ENCODE results near the gene PPP1R27.

Gene PPP1R27

DNA sequence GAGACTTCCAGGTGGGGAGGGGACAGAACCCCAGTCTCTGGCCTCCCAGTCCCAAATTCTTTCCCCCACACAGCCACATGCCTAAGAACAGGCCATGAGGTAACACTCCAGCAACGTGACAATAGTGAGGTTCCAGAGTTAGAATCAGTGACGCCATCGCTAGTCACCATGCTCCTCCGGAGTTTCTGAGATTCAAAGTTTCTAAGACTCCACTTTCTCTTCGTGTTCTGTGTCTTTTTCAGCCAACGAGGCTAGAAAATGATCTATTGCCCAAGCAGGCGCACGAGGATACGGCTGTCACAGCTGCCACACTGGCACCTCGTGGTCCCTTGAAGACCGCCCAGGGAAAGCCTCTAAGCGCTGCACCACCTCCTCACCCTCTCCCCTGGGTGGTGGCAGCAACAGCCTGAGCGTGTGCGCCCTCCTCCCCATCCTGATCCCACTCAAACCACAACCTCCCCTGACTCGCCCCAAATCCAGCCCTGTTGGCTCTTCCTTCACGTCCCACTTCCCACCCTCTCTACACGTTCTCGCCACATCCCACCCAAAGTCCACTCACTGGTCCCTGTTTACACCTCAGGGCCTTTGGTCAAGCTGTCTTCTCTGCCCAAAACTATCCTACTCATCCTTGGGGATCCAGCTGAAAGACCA is 2.8 kb downstream of the PPP1R27 start:
- H3K9me3 ChIP-seq (ENCODE audit: control insufficient read depth, low read length), result no peaks in the 10 kb centered on the region
- H3K27ac ChIP-seq (ENCODE audit: insufficient read depth, low read length, poor library complexity, severe bottlenecking), result peak overlapping the region; percentile 63
- H3K4me3 ChIP-seq (ENCODE audit: insufficient read depth, low read depth, low read length, poor library complexity, severe bottlenecking), result peak overlapping the region; percentile 57
- H3K36me3 ChIP-seq (ENCODE audit: control insufficient read depth, insufficient read depth, low read length), result no peaks in the 10 kb centered on the region
- H3K27me3 ChIP-seq (replicated peaks; ENCODE audit: control insufficient read depth, insufficient read depth, low read length, poor library complexity, severe bottlenecking), result no peaks in the 10 kb centered on the region
- peak; percentile 18 to 27 (median 26) for DNase-seq
- peaks cover 15% of the 10 kb centered on the region for H3K4me1 ChIP-seq (ENCODE audit: control insufficient read depth, insufficient read depth, low read length, poor library complexity, severe bottlenecking)

DNA sequence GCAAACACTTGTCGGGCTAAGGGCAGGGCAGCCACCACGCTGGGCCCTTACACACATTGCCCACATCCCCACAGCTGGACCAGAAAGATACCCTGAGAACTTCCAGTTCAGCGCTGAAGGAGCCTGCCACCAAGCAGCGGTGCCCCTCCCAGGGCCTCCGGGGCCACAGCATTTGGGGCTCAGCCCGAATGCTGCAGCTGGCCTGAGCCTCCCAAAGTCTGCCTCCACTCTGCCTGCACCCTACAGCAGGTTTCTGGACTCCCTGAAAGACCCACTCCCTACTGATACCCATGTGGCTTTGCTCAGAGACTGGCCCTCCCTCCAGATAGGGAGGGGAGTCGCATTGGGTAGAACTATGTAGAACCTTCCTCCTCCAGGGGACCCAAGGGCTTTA is 3.3 kb downstream of the PPP1R27 start:
- DNase-seq, result no peak
- H3K27me3 ChIP-seq (replicated peaks; ENCODE audit: control insufficient read depth, insufficient read depth, low read length, poor library complexity, severe bottlenecking), result no peaks in the 10 kb centered on the region
- peaks cover 15% of the 10 kb centered on the region for H3K4me1 ChIP-seq (ENCODE audit: control insufficient read depth, insufficient read depth, low read length, poor library complexity, severe bottlenecking)
- H3K27ac ChIP-seq (ENCODE audit: insufficient read depth, low read length, poor library complexity, severe bottlenecking), result peak overlapping the region; percentile 63
- no peak overlapping the region for H3K4me3 ChIP-seq (ENCODE audit: insufficient read depth, low read depth, low read length, poor library complexity, severe bottlenecking)
- H3K36me3 ChIP-seq (ENCODE audit: control insufficient read depth, insufficient read depth, low read length), result no peaks in the 10 kb centered on the region
- no peaks in the 10 kb centered on the region for H3K9me3 ChIP-seq (ENCODE audit: control insufficient read depth, low read length)

DNA sequence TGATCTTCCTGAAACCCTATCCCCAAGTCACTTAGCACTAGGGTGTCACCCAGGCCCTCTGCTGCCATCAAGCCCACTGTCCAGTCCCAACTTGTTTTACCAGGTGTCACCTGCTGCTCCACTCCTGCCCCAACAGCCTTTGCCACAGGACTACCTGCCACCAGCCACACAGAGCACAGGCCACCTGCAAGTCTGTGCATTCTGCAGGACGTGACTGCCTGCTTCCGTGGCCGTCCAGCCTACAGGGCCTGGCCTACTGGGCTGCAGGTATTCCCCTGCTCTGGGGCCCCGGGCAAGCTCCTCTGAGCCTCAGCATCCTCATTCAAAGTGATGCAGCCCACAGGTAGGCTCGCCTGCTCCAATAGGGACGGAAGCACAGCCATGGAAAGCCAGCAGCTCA is 5.0 kb downstream of the PPP1R27 start:
- H3K36me3 ChIP-seq (ENCODE audit: control insufficient read depth, insufficient read depth, low read length), result no peaks in the 10 kb centered on the region
- DNase-seq, result no peak
- H3K27ac ChIP-seq (ENCODE audit: insufficient read depth, low read length, poor library complexity, severe bottlenecking), result no peak overlapping the region
- peaks cover 15% of the 10 kb centered on the region for H3K4me1 ChIP-seq (ENCODE audit: control insufficient read depth, insufficient read depth, low read length, poor library complexity, severe bottlenecking)
- no peaks in the 10 kb centered on the region for H3K9me3 ChIP-seq (ENCODE audit: control insufficient read depth, low read length)
- no peaks in the 10 kb centered on the region for H3K27me3 ChIP-seq (replicated peaks; ENCODE audit: control insufficient read depth, insufficient read depth, low read length, poor library complexity, severe bottlenecking)
- H3K4me3 ChIP-seq (ENCODE audit: insufficient read depth, low read depth, low read length, poor library complexity, severe bottlenecking), result no peak overlapping the region

DNA sequence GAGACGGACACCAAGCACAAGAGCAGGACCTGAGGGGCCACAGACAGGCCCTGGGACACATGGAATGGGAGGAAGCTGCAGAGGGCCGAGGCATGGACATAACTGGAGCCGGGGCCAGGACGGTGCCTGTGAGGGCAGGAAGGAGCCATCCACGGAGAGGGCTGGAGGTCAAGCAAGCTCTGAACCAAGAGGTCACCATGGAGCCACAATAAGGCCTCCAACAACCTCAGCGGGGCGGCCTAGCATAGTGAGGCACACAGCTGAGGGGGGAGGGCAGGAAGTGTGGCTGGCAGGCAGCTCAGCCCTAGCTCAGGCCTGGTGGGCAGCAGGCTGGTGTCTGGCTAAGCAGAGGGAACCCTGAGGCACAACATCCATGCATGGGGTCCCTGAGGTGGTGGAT is 6.2 kb downstream of the PPP1R27 start:
- DNase-seq, result no peak
- peaks cover 5% of the 10 kb centered on the region for H3K36me3 ChIP-seq (ENCODE audit: control insufficient read depth, insufficient read depth, low read length)
- no peak overlapping the region for H3K27ac ChIP-seq (ENCODE audit: insufficient read depth, low read length, poor library complexity, severe bottlenecking)
- no peak overlapping the region for H3K4me3 ChIP-seq (ENCODE audit: insufficient read depth, low read depth, low read length, poor library complexity, severe bottlenecking)
- H3K4me1 ChIP-seq (ENCODE audit: control insufficient read depth, insufficient read depth, low read length, poor library complexity, severe bottlenecking), result peaks cover 12% of the 10 kb centered on the region
- no peaks in the 10 kb centered on the region for H3K27me3 ChIP-seq (replicated peaks; ENCODE audit: control insufficient read depth, insufficient read depth, low read length, poor library complexity, severe bottlenecking)
- no peaks in the 10 kb centered on the region for H3K9me3 ChIP-seq (ENCODE audit: control insufficient read depth, low read length)

DNA sequence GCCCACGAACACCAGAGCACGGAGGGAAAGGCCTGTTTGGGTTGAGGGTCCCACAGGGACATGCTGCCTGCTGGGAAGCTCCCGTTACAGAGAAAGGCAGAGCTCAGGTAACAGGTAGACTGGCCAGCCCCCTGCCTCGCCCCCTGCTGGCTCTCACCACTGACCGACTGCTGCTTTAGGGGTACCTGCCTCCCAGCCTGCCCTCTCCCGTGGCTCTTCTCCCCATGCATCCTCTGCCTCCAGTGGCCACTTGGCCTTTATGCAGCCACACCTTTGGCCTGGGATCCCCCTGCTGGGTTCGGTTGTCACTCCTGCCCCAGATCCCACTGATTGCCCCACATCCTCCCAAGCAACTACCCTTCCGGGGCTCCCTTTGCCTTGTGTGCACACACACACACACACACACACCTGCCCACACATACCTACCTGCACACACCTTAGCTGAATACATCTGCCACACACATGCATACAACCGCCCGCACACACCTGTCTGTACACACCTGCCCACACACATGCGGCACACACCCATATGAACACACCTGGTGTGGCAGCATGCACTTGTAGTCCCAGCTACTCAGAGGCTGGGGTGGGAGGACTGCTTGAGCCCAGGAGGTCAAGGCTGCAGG is 8.9 kb downstream of the PPP1R27 start:
- Histone ChIP-seq H3K27me3 (replicated peaks; ENCODE audit: control insufficient read depth, insufficient read depth, low read length, poor library complexity, severe bottlenecking) (no peaks in the 10 kb centered on the region), H3K9me3 (ENCODE audit: control insufficient read depth, low read length) (no peaks in the 10 kb centered on the region), H3K27ac (ENCODE audit: insufficient read depth, low read length, poor library complexity, severe bottlenecking) (no peak overlapping the region), H3K4me3 (ENCODE audit: insufficient read depth, low read depth, low read length, poor library complexity, severe bottlenecking) (no peak overlapping the region), H3K4me1 (ENCODE audit: control insufficient read depth, insufficient read depth, low read length, poor library complexity, severe bottlenecking) (no peaks in the 10 kb centered on the region), H3K36me3 (ENCODE audit: control insufficient read depth, insufficient read depth, low read length) (peaks cover 7% of the 10 kb centered on the region)
- DNase-seq, result no peak

DNA sequence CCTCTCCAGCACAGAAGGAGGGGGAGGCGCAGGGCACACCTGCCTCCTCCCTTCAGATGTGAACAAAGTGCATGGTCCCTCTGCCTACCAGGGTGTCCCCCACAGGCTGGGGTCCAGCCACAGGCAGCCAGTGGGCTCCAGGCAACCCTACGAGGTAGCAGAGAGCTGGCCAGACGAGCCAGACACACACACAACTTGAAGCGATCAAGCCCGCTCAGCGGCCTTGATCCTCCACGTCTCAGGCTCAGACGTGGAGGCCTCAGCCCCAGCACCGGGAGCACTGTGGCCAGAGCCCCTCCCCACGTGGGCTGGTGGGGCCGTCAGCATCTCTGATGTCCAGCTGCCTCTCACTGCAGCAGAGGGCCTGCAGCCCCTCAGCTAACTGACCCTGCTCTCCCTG is 10.3 kb downstream of the PPP1R27 start:
- DNase-seq, result no peak
- Histone ChIP-seq H3K27me3 (replicated peaks; ENCODE audit: control insufficient read depth, insufficient read depth, low read length, poor library complexity, severe bottlenecking) (no peaks in the 10 kb centered on the region), H3K4me3 (ENCODE audit: insufficient read depth, low read depth, low read length, poor library complexity, severe bottlenecking) (no peak overlapping the region), H3K27ac (ENCODE audit: insufficient read depth, low read length, poor library complexity, severe bottlenecking) (no peak overlapping the region), H3K36me3 (ENCODE audit: control insufficient read depth, insufficient read depth, low read length) (peaks cover 7% of the 10 kb centered on the region), H3K9me3 (ENCODE audit: control insufficient read depth, low read length) (no peaks in the 10 kb centered on the region), H3K4me1 (ENCODE audit: control insufficient read depth, insufficient read depth, low read length, poor library complexity, severe bottlenecking) (no peaks in the 10 kb centered on the region)

DNA sequence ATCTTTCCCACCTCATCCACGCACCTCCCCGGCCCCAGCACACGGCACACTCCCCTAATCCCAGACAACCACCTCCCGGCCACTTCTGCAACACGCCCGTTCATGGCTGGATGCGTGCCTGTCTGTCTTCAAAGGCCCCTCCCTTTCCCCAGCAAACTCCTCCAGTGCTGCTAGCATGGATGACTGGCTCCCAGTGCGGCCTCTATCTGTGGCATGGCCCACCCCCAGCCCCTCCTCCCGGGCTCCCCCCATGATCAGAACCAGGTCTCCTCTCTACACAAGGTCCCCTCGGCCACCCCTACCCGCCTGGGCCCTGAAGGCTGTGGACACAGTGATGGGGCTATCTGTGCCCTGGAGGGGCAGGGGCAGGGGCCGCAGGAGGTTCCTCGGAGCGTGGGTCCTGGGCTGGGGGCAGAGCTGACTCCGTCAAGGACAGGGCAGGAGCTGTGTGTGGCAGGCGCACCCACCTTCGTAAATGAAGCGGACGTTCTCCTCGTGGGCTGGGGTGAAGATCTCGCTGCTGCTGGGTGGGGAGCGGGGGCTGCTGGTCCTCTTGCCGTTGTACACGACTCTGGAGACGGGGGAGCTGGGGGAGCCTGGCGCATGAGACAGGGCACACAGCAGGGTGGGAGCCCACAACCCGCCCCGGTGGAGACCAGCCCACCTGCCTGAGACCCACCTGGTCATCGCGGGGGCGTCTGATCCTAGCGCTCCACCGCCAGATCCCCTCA is 10.9 kb downstream of the PPP1R27 start:
- DNase-seq, result no peak
- H3K27me3 ChIP-seq (replicated peaks; ENCODE audit: control insufficient read depth, insufficient read depth, low read length, poor library complexity, severe bottlenecking), result no peaks in the 10 kb centered on the region
- no peak overlapping the region for H3K4me3 ChIP-seq (ENCODE audit: insufficient read depth, low read depth, low read length, poor library complexity, severe bottlenecking)
- H3K27ac ChIP-seq (ENCODE audit: insufficient read depth, low read length, poor library complexity, severe bottlenecking), result no peak overlapping the region
- H3K4me1 ChIP-seq (ENCODE audit: control insufficient read depth, insufficient read depth, low read length, poor library complexity, severe bottlenecking), result no peaks in the 10 kb centered on the region
- H3K36me3 ChIP-seq (ENCODE audit: control insufficient read depth, insufficient read depth, low read length), result peaks cover 7% of the 10 kb centered on the region
- H3K9me3 ChIP-seq (ENCODE audit: control insufficient read depth, low read length), result no peaks in the 10 kb centered on the region

DNA sequence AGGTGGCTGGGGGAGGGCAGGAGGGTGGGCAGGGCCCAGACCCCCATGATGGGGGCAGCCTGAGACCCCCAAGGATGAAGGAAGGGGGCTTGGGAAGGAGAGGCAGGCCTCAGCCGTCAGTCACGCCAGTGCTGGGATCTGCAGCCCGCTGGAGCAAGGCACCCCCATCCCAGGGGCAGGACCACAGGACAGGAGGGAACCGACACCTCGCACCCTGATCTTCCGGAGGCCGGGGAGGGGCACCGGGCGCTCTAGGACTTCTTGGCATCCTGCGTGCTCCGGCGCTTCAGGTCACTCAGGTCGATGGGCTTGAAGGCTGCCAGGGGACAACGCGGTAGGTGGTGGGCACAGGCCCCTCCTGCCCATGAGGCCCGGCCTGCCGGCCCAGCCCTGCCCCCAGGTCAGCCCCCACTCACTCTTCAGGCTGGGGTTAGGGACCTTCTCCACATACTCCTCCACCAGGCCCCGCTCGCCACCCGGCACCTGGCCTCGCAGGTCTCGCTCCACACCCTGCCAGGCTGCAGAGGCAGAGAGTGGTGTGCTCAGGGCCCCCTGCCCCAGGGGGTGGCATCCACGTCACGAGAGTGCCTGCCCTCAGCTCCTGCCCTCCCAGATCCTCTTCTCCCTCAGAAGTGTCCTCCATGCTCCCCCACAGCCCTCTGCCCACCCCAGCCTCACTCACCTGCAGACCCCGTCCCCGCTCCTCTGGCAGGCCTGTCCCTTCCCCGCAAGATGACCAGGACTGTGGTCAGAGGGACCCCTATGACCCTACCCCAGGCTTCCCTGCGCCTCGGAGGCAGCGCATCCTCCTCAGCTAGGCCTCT is 11.6 kb downstream of the PPP1R27 start:
- no peaks in the 10 kb centered on the region for H3K27me3 ChIP-seq (replicated peaks; ENCODE audit: control insufficient read depth, insufficient read depth, low read length, poor library complexity, severe bottlenecking)
- H3K4me1 ChIP-seq (ENCODE audit: control insufficient read depth, insufficient read depth, low read length, poor library complexity, severe bottlenecking), result no peaks in the 10 kb centered on the region
- H3K36me3 ChIP-seq (ENCODE audit: control insufficient read depth, insufficient read depth, low read length), result peaks cover 7% of the 10 kb centered on the region
- H3K27ac ChIP-seq (ENCODE audit: insufficient read depth, low read length, poor library complexity, severe bottlenecking), result no peak overlapping the region
- no peaks in the 10 kb centered on the region for H3K9me3 ChIP-seq (ENCODE audit: control insufficient read depth, low read length)
- no peak for DNase-seq
- no peak overlapping the region for H3K4me3 ChIP-seq (ENCODE audit: insufficient read depth, low read depth, low read length, poor library complexity, severe bottlenecking)

DNA sequence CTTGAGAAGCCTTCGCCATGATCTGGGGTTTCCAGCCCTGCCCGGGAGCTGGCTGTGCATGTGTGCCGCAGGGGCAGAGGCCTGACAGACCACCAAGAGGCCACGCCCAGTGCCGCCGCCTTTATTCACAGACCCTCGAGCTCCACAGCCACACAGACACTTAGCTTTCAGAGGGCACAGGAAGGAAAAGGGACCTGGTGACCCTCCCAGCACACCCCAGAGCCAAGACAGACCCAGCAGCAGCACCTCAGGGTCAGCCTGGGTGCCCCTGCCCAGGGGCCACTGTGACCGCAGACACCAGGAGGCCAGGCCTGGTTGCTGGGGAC is 12.6 kb downstream of the PPP1R27 start:
- no peak overlapping the region for H3K4me3 ChIP-seq (ENCODE audit: insufficient read depth, low read depth, low read length, poor library complexity, severe bottlenecking)
- H3K27me3 ChIP-seq (replicated peaks; ENCODE audit: control insufficient read depth, insufficient read depth, low read length, poor library complexity, severe bottlenecking), result no peaks in the 10 kb centered on the region
- no peak overlapping the region for H3K27ac ChIP-seq (ENCODE audit: insufficient read depth, low read length, poor library complexity, severe bottlenecking)
- H3K36me3 ChIP-seq (ENCODE audit: control insufficient read depth, insufficient read depth, low read length), result peaks cover 7% of the 10 kb centered on the region
- no peak for DNase-seq
- no peaks in the 10 kb centered on the region for H3K9me3 ChIP-seq (ENCODE audit: control insufficient read depth, low read length)
- H3K4me1 ChIP-seq (ENCODE audit: control insufficient read depth, insufficient read depth, low read length, poor library complexity, severe bottlenecking), result no peaks in the 10 kb centered on the region

All from effector memory CD4-positive, alpha-beta T cell (primary cell).